NCI-H446 (cell line): ENCODE data around the gene TUBA1C.

Source experiments
- DNase-seq, 2 experiments: peaks; one replicate each; lab custom pipeline; 2025; lab: John Stamatoyannopoulos, UW

TUBA1C gene

GRCh38 chr12:49283541-49284429, 18.9 kb downstream of the TUBA1C start:
- no peak for DNase-seq

- no peak for DNase-seq
Observed at GRCh38 chr12:49284672-49285071, 19.8 kb downstream of the TUBA1C start.

- DNase-seq = no peak
Observed at GRCh38 chr12:49287876-49288275, 23.0 kb downstream of the TUBA1C start.

GRCh38 chr12:49288412-49288853, 23.6 kb downstream of the TUBA1C start:
- peak; percentile 48 to 61 for DNase-seq

- no peak for DNase-seq
Observed at GRCh38 chr12:49288922-49289555, 24.2 kb downstream of the TUBA1C start.

- peak in 1 of 2 experiments; percentile 88 for DNase-seq
Observed at GRCh38 chr12:49292729-49293055, 27.8 kb downstream of the TUBA1C start.

GRCh38 chr12:49293056-49293956, 28.4 kb downstream of the TUBA1C start:
- peak; percentile 97 to 99 for DNase-seq

- DNase-seq = peak in 1 of 2 experiments; percentile 36
Observed at GRCh38 chr12:49294086-49294803, 29.4 kb downstream of the TUBA1C start.

- DNase-seq = no peak
Observed at GRCh38 chr12:49294804-49295081, 29.9 kb downstream of the TUBA1C start.

GRCh38 chr12:49295082-49295936, 30.4 kb downstream of the TUBA1C start, which contains the start of gene PRPH:
TSS of gene PRPH (plus strand) at chr12:49295147. CDS start at chr12:49295201, 54 bp downstream.
- no peak for DNase-seq

GRCh38 chr12:49296034-49296835, 31.4 kb downstream of the TUBA1C start:
- DNase-seq = no peak

- no peak for DNase-seq
Observed at GRCh38 chr12:49296836-49297694, 32.2 kb downstream of the TUBA1C start.

- DNase-seq = no peak
Observed at GRCh38 chr12:49297695-49298060, 32.8 kb downstream of the TUBA1C start.

GRCh38 chr12:49298160-49298559, 33.3 kb downstream of the TUBA1C start:
- DNase-seq = no peak

GRCh38 chr12:49301760-49302159, 36.9 kb downstream of the TUBA1C start:
- DNase-seq = no peak

GRCh38 chr12:49304161-49304560, 39.3 kb downstream of the TUBA1C start:
- DNase-seq = no peak

- no peak for DNase-seq
Observed at GRCh38 chr12:49305762-49306510, 41.1 kb downstream of the TUBA1C start.

GRCh38 chr12:49309386-49309785, 44.5 kb downstream of the TUBA1C start:
- DNase-seq = no peak
